Esophagus squamous epithelium (tissue), 5 donors: ENCODE measurements around the gene RAB3GAP1. TPM values are rescaled to one million over a fixed set of nuclear protein-coding genes. Genes with fewer than 3 reads are reported as not detected.
"Not testable (repeated sequence)": the region's sequence is repeated elsewhere in the genome, so short reads cannot be mapped to it uniquely, and the experiment has no call there.

Experiments
- DNase-seq: peaks from one replicate; lab custom pipeline; 2025; lab: John Stamatoyannopoulos, UW
- H3K27ac ChIP-seq, 4 donors: fragments of 200-600 bp; sonication (generic); one replicate each; pipeline ENCODE4 v1.5.1; 2016 to 2019; ENCODE audit warnings: mild to moderate bottlenecking in 1 of 4
- H3K27me3 ChIP-seq, 4 donors: fragments of 200-600 bp; sonication (generic); 1 replicate in 3 of 4; 2 replicates in 1 of 4; pipeline versions ENCODE4 v1.5.1 to v1.6.0; 2017 to 2021; ENCODE audit warnings: antibody characterized with exemption in 1 of 4
- H3K36me3 ChIP-seq, 3 donors: fragments of 200-600 bp; sonication (generic); one replicate each; pipeline ENCODE4 v1.5.1; 2016 to 2019
- H3K4me1 ChIP-seq, 3 donors: fragments of 200-600 bp; sonication (generic); one replicate each; pipeline ENCODE4 v1.5.1; 2017 to 2019
- H3K4me3 ChIP-seq, 4 donors: fragments of 200-600 bp; sonication (generic); 1 replicate in 3 of 4; 2 replicates in 1 of 4; pipeline ENCODE4 v1.5.1; 2016 to 2019; ENCODE audit warnings: mild to moderate bottlenecking in 2 of 4, moderate library complexity in 1 of 4
- H3K9me3 ChIP-seq, 3 donors: fragments of 200-600 bp; sonication (generic); one replicate each; pipeline ENCODE4 v1.5.1; 2016 to 2019
- POLR2A ChIP-seq, 4 donors: fragments of 450-650 bp; IDR thresholded peaks; one replicate each; pipeline ENCODE4 v1.6.1; 2017; ENCODE audit warnings: antibody characterized with exemption in 4 of 4, mild to moderate bottlenecking in 4 of 4, moderate library complexity in 3 of 4
- WGBS, 2 donors: methylation state at CpG; one replicate each; pipeline ENCODE4 v1.1.5; 2018; 5-methylcytosine and 5-hydroxymethylcytosine counted together
- intact Hi-C: fragments of 100-400 bp; cut with DNase I; formaldehyde crosslinking; loops from one replicate; pipeline ENCODE4 v1.15.0; 2022
- total RNA-seq, 4 donors: library from RNA; depleted of rRNA; stranded (reverse); fragments of >200 nt; gene quantifications; one replicate each; pipeline ENCODE4 v1.1.0, GENCODE V29; 2016
- TF ChIP-seq, protein P1 (sequence below), 6 experiments: fragments of 450-650 bp in 4 of 6; fragments of 200-600 bp in 2 of 6; sonication (generic) in 2 of 6; IDR thresholded peaks; one replicate each; pipeline ENCODE4 v1.5.1; 2016 to 2019; ENCODE audit warnings: antibody characterized with exemption in 6 of 6, mild to moderate bottlenecking in 4 of 6, moderate library complexity in 4 of 6
- donor health status: DM: yes; HTN: yes; CAD: no.

Gene RAB3GAP1
- total RNA-seq, 4 donors from 2014 or later: 25.5 to 49.4 (median 35.1) TPM

DNA sequence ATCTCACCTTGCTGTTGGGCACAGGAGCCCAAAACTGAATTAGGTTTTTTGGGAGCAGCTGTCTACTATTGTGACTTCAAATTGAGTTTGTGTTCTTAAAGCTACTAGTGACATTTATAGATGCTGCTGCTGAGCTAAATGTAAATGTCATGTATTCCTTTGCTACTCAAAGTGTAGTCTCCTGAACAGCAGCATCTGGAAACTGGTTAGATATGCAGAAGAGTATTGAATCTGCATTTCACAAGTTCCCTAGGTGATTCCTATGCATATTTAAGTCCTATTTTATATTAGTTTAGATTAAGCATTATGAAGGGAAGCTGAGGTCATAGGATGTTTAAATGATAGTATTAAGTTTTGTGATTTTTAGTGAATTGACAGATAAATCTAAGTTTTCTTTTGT lies 67.5 kb downstream of the RAB3GAP1 start:
- DNase-seq: no peak
- intact Hi-C loops: no loop called here
- Histone ChIP-seq H3K4me1 (no peaks in the 10 kb centered on the region), H3K27ac (no peak overlapping the region), H3K9me3 (no peaks in the 10 kb centered on the region), H3K36me3 (peaks cover 0 to 71% (median 0%) of the 10 kb centered on the region in 3 donors), H3K4me3 (no peak overlapping the region), H3K27me3 (no peaks in the 10 kb centered on the region)
- TF ChIP-seq, protein P1, sequence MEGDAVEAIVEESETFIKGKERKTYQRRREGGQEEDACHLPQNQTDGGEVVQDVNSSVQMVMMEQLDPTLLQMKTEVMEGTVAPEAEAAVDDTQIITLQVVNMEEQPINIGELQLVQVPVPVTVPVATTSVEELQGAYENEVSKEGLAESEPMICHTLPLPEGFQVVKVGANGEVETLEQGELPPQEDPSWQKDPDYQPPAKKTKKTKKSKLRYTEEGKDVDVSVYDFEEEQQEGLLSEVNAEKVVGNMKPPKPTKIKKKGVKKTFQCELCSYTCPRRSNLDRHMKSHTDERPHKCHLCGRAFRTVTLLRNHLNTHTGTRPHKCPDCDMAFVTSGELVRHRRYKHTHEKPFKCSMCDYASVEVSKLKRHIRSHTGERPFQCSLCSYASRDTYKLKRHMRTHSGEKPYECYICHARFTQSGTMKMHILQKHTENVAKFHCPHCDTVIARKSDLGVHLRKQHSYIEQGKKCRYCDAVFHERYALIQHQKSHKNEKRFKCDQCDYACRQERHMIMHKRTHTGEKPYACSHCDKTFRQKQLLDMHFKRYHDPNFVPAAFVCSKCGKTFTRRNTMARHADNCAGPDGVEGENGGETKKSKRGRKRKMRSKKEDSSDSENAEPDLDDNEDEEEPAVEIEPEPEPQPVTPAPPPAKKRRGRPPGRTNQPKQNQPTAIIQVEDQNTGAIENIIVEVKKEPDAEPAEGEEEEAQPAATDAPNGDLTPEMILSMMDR (IDR thresholded peaks at IDR 0.05): no peak
- TF ChIP-seq POLR2A (IDR thresholded peaks at IDR 0.05): no peak

DNA sequence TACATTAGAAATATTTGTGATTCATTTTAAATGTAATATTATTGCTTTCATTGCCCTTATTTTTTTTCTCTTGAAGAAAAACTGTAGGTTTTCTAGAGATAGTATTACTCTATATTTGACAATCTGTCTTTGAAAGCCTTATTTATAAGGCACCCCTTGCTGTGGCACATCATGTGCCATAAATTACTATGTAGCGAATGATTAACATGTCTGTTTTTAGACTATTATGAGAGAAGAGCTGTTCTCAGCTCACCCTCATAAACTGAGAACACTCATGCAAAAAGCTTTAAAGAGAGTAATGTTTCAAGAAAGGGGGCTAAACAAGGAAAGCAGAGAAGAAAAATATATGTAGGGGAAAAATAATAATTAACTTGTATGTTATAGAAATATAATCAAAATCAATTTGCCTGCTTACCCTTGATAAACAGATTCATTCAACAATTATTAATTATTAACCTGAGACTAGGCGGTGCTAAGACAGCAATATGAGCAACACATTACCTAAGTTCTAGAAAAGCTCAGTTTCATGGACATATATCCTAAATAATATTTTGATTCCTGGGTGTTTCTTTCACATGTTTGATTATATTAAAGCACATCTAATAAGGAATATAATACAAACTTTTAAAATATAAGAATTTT lies 69.0 kb downstream of the RAB3GAP1 start:
- TF ChIP-seq POLR2A (IDR thresholded peaks at IDR 0.05): no peak
- TF ChIP-seq, protein P1 (IDR thresholded peaks at IDR 0.05): no peak
- H3K27ac ChIP-seq: no peak overlapping the region
- H3K4me3 ChIP-seq: no peak overlapping the region
- no peak for DNase-seq
- no peaks in the 10 kb centered on the region for H3K9me3 ChIP-seq
- H3K4me1 ChIP-seq: no peaks in the 10 kb centered on the region
- peaks cover 0 to 73% (median 0%) of the 10 kb centered on the region in 3 donors for H3K36me3 ChIP-seq
- H3K27me3 ChIP-seq: no peaks in the 10 kb centered on the region
- WGBS, 2 donors: 90 to 96% methylated on average over 2 of the region's 2 CpGs
- intact Hi-C loops: no loop called here

DNA sequence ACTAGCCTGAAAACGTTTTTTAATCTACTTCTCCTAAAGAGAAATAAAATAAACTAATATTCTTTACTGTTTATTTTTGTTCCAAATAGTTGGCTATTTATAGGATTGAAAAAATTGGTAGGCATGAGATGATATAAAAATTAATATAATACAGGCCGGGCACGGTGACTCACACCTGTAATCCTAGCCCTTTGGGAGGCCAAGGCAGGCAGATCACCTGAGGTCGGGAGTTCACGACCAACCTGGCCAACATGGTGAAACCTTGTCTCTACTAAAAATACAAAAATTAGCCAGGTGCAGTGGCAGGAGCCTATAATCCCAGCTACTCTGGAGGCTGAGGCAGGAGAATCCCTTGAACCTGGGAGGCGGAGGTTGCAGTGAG lies 69.6 kb downstream of the RAB3GAP1 start:
- H3K36me3 ChIP-seq: peaks cover 0 to 75% (median 0%) of the 10 kb centered on the region in 3 donors
- H3K4me1 ChIP-seq, H3K27ac ChIP-seq, H3K27me3 ChIP-seq, DNase-seq, intact Hi-C loops, H3K4me3 ChIP-seq, H3K9me3 ChIP-seq: not testable (repeated sequence)
- WGBS, 2 donors: 83 to 84% methylated on average over 6 of the region's 6 CpGs

- intact Hi-C loops: no loop called here
These were observed 73.1 kb downstream of the RAB3GAP1 start for GRCh38 chr2:135124924-135125886.

DNA sequence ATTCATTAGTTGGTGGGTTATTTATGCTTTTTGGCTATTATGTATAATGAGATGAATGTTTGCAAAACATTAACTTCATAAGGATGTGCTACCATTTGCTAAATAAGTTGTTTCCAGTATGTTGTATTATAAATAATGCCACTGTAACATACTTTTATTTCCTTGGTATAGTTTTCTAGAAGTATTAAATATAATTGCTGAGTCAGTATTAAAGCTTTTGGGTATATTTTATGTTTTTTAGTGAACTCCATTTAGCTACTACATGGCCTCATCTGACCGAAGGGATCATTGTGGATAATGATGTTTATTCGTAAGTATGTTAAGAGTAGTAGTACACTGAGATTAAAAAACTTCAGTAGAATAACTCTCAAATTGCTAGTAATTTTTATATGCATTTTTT lies 73.8 kb downstream of the RAB3GAP1 start:
- no peak for DNase-seq
- 94 to 98% methylated on average over 2 of the region's 2 CpGs for WGBS, 2 donors
- intact Hi-C loops: no loop called here
- Histone ChIP-seq H3K36me3 (peaks cover 0 to 87% (median 3%) of the 10 kb centered on the region in 3 donors), H3K4me3 (no peak overlapping the region), H3K9me3 (no peaks in the 10 kb centered on the region), H3K4me1 (no peaks in the 10 kb centered on the region), H3K27me3 (no peaks in the 10 kb centered on the region), H3K27ac (no peak overlapping the region)
- no peak for TF ChIP-seq POLR2A (IDR thresholded peaks at IDR 0.05)
- TF ChIP-seq, protein P1 (IDR thresholded peaks at IDR 0.05): no peak

More at GRCh38 chr2:135124924-135125886, 73.1 kb downstream of the RAB3GAP1 start:
- DNase-seq: no peak
- no peaks in the 10 kb centered on the region for H3K4me1 ChIP-seq
- H3K27ac ChIP-seq: no peak overlapping the region
- WGBS, 2 donors: 91 to 97% methylated on average over 1 of the region's 1 CpG
- H3K27me3 ChIP-seq: no peaks in the 10 kb centered on the region
- peaks cover 0 to 84% (median 0%) of the 10 kb centered on the region in 3 donors for H3K36me3 ChIP-seq
- no peak overlapping the region for H3K4me3 ChIP-seq
- TF ChIP-seq, protein P1 (IDR thresholded peaks at IDR 0.05): no peak
- no peak for TF ChIP-seq POLR2A (IDR thresholded peaks at IDR 0.05)
- no peaks in the 10 kb centered on the region for H3K9me3 ChIP-seq
